HFFc6 (cell line): Measurements from ENCODE around the gene GRB2. TPM values are rescaled to one million over a fixed set of nuclear protein-coding genes. Genes with fewer than 3 reads are reported as not detected.
A peak's percentile ranks its signal among the peaks of the same experiment; 100 is the strongest.

Experiments
- DNase-seq: peaks from one replicate; pipeline ENCODE4 v3.0.0-alpha.2; 2018
- H3K27ac Mint-ChIP-seq: 2 replicates; pipeline ENCODE4 v1.8.0; 2020; ENCODE audit warnings: mild to moderate bottlenecking, mixed read lengths
- H3K27me3 Mint-ChIP-seq: 2 replicates; pipeline ENCODE4 v1.8.0; 2021; ENCODE audit warnings: mild to moderate bottlenecking, moderate library complexity, mixed read lengths; ENCODE audit not compliant: insufficient read depth
- H3K36me3 Mint-ChIP-seq: 2 replicates; pipeline ENCODE4 v1.8.0; 2021; ENCODE audit warnings: low read depth, mixed read lengths
- H3K4me1 Mint-ChIP-seq: 2 replicates; pipeline ENCODE4 v1.8.0; 2020; ENCODE audit warnings: low read depth, mixed read lengths
- H3K4me3 Mint-ChIP-seq: 2 replicates; pipeline ENCODE4 v1.8.0; 2020; ENCODE audit warnings: mild to moderate bottlenecking, moderate library complexity, mixed read lengths
- H3K9me3 Mint-ChIP-seq: 2 replicates; pipeline ENCODE4 v1.8.0; 2020; ENCODE audit warnings: mild to moderate bottlenecking, mixed read lengths
- CTCF ChIP-seq: fragments of 200-600 bp; sonication (generic); IDR thresholded peaks from 2 replicates; pipeline ENCODE4 v1.5.0; 2021; ENCODE audit warnings: antibody characterized with exemption, mild to moderate bottlenecking
- total RNA-seq, 6 experiments: library from RNA; stranded (reverse); fragmentation: NEBNext Ultra II Directional; extraction: Animal tissue kit (Norgen Biotek cat#: 25700); gene quantifications; 2 replicates in 1 of 6; 3 replicates in 5 of 6; pipeline ENCODE4 v1.2.3, GENCODE V29; 2021

GRB2 gene
- total RNA-seq, 6 experiments from 2014 or later = 104 to 138 (median 116) TPM

DNA sequence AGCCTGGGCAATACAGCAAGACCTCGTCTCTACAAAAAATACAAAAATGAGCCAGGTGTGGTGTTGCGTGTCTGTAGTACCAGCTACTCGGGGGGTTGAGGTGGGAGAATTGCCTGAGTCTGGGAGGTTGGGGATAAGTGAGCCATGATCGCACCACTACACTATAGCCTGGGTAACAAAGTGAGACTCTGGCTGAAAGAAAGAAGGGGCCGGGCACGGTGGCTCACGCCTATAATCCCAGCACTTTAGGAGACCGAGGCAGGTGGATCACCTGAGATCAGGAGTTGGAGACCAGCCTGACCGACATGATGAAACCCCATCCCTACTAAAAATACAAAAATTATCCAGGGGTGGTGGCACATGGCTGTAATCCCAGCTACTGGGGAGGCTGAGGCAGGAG is 10.5 kb upstream of the GRB2 start:
- Mint-ChIP-seq H3K9me3 (no peaks in the 10 kb centered on the region), H3K36me3 (no peaks in the 10 kb centered on the region)
- no peak for TF ChIP-seq CTCF

DNA sequence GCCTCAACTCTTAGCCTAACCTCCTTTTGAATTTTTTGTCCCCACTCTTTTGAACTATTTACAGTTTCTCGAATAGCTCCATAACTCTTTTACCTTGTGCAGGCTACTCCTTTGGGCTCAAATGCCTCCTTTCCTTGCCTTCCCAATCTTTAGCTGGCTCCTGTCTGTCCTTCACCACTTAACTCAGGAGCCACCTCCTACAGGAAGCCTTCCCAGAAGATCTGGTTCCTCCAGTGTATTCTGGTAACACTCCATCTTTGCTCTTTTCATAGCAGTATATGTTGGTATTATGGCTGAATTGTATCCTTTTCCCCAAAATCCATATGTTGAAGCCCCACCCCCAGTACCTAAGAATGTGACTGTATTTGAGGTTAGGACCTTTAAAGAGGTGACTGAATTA is 9.0 kb upstream of the GRB2 start:
- no peak for TF ChIP-seq CTCF

More for the DNA sequence above, 10.5 kb upstream of the GRB2 start:
- Mint-ChIP-seq H3K27ac (no peak overlapping the region), H3K4me3 (no peak overlapping the region), H3K27me3 (peaks cover 29% of the 10 kb centered on the region), H3K4me1 (peaks cover 15% of the 10 kb centered on the region)
- no peak for DNase-seq

GRCh38 chr17:75412455-75413317 is 7.2 kb upstream of the GRB2 start:
- Mint-ChIP-seq H3K27ac (no peak overlapping the region), H3K27me3 (peaks cover 23% of the 10 kb centered on the region), H3K36me3 (no peaks in the 10 kb centered on the region), H3K4me1 (peaks cover 15% of the 10 kb centered on the region), H3K9me3 (no peaks in the 10 kb centered on the region), H3K4me3 (peak overlapping the region; percentile 38)
- peak; percentile 55 for DNase-seq
- TF ChIP-seq CTCF = peak; percentile 84

More for the DNA sequence above, 9.0 kb upstream of the GRB2 start:
- no peak for DNase-seq
- Mint-ChIP-seq H3K27me3 (peaks cover 27% of the 10 kb centered on the region), H3K36me3 (no peaks in the 10 kb centered on the region), H3K27ac (no peak overlapping the region), H3K9me3 (no peaks in the 10 kb centered on the region), H3K4me1 (peaks cover 15% of the 10 kb centered on the region), H3K4me3 (no peak overlapping the region)

DNA sequence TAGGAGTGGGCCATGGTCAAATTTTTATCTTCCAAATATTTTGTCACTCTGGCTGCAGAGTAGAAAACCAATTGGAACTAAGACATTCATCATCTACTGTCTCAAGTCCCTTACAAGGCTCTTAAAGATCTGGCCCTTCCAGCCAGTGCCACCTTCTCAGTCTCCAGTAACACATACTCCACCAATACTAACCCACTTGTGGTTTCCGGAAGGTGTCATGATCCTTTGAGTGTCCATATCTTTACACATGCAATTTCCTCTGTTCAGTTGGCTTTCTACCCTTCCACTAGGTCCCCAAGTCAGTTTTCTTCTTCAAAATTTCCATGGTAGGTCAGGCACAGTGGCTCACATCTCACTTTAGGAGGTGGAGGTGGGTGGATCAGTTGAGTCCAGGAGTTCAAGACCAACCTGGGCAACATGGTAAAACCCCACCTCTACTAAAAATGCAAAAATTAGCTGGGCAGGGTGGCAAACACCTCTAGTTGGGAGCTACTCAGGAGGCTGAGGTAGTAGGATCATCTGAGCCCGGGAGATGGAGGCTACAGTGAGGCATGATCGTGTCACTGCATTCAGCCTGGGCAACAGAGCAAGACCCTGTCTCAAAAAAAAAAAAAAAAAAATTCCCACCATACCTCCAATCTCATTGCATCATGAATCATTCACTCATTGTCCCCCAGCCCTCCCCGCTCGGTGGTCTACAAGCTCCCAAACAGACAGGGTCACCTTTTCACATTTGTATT is 6.0 kb upstream of the GRB2 start:
- TF ChIP-seq CTCF = no peak
- H3K4me1 Mint-ChIP-seq = peaks cover 20% of the 10 kb centered on the region
- no peak overlapping the region for H3K4me3 Mint-ChIP-seq
- no peak for DNase-seq
- peaks cover 23% of the 10 kb centered on the region for H3K27me3 Mint-ChIP-seq
- no peak overlapping the region for H3K27ac Mint-ChIP-seq
- H3K9me3 Mint-ChIP-seq = no peaks in the 10 kb centered on the region
- no peaks in the 10 kb centered on the region for H3K36me3 Mint-ChIP-seq

- no peak for TF ChIP-seq CTCF
- Mint-ChIP-seq H3K9me3 (no peaks in the 10 kb centered on the region), H3K36me3 (no peaks in the 10 kb centered on the region), H3K4me1 (peaks cover 28% of the 10 kb centered on the region), H3K27ac (no peak overlapping the region), H3K27me3 (peaks cover 11% of the 10 kb centered on the region), H3K4me3 (no peak overlapping the region)
- no peak for DNase-seq
Measured at GRCh38 chr17:75410141-75410540, 4.7 kb upstream of the GRB2 start.
